Muscle of leg (tissue), 11 donors: ENCODE data around the gene NETO2. TPM values are rescaled to one million over a fixed set of nuclear protein-coding genes. Genes with fewer than 3 reads are reported as not detected.

ENCODE experiments used
- DNase-seq: peaks from one replicate; pipeline ENCODE4 v3.0.0; 2013
- H3K27ac ChIP-seq: one replicate; pipeline ENCODE4 v1.5.1; 2013; ENCODE audit warnings: mild to moderate bottlenecking, low read length, control low read depth
- H3K27me3 ChIP-seq: one replicate; pipeline ENCODE4 v1.6.1; 2013; ENCODE audit warnings: low read length; ENCODE audit not compliant: control insufficient read depth, insufficient read depth
- H3K36me3 ChIP-seq: one replicate; pipeline ENCODE4 v1.6.1; 2013; ENCODE audit warnings: low read length; ENCODE audit not compliant: control insufficient read depth, insufficient read depth
- H3K4me1 ChIP-seq: one replicate; pipeline ENCODE4 v1.6.1; 2013; ENCODE audit warnings: low read length; ENCODE audit not compliant: control insufficient read depth, insufficient read depth
- H3K4me3 ChIP-seq: one replicate; pipeline ENCODE4 v1.5.1; 2013; ENCODE audit warnings: low read length, control low read depth
- H3K9me3 ChIP-seq: replicated peaks from 2 replicates; pipeline ENCODE4 v1.6.1; 2013; ENCODE audit warnings: low read depth, low read length; ENCODE audit not compliant: control insufficient read depth
- WGBS: methylation state at CpG from one replicate; pipeline ENCODE4 v1.1.5; 2013; ENCODE audit warnings: missing lambda C conversion rate; ENCODE audit not compliant: insufficient coverage; 5-methylcytosine and 5-hydroxymethylcytosine counted together
- polyA plus RNA-seq, 8 donors: library from polyadenylated mRNA; unstranded; fragments of 120-200 nt; gene quantifications; one replicate each; pipeline versions ENCODE4 v1.2.1 to v1.2.3, GENCODE V29; 2013; ENCODE audit warnings: inconsistent platforms in 1 of 8, low replicate concordance in 1 of 8; ENCODE audit not compliant: insufficient read length in 8 of 8, insufficient read depth in 1 of 8
- total RNA-seq: library from RNA; stranded (reverse); fragments of 120-200 nt; gene quantifications from one replicate; pipeline ENCODE4 v1.2.4, GENCODE V29; 2013

NETO2 gene
- total and polyA plus RNA-seq, 9 donors: 8.1 to 23.5 (median 14.7) TPM

DNA sequence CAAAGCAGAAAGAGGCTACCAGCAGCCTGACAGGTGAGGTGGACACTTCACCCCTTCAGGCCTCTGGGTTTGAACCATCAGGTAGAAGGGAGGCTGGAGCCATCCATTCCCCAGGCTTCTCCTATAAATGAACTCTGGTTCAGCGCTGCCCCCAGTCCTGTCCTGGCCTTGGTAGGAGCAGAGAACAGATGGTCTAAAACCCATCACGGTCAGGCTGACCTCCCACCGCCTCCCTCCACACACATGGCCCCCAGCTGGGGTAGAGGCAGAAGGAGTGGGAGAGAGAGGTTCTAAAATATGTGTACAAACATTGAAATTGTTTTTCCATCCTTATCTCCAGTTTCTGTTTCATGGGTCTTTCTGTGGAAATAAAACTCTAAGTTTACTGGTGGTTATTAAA is 110.6 kb downstream of the NETO2 start:
- no CpG with 5 or more reads among the region's 3 CpGs for WGBS
- Histone ChIP-seq H3K27me3 (peaks cover 7% of the 10 kb centered on the region), H3K9me3 (no peaks in the 10 kb centered on the region), H3K4me1 (peaks cover 6% of the 10 kb centered on the region), H3K36me3 (no peaks in the 10 kb centered on the region), H3K4me3 (no peak overlapping the region), H3K27ac (no peak overlapping the region)
- DNase-seq: no peak

DNA sequence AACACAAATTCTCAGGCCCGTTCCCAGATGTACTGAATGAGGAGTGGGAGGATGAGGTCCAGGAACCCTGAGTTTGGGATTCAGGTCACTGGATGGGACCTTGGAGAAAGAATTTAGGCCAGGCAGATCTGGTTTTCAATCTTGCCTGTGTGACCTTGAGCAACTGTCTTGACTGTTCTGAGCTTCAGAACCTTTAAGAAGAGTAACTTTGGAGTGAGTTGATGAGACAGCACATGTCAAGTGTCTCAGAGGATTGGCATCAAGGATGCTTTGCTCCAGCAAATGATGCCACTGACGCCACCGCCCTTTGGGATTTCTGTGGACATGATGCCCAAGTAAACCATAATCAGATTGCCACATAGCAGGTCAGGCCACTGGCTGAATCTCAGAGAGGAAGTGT is 114.0 kb downstream of the NETO2 start:
- no peaks in the 10 kb centered on the region for H3K9me3 ChIP-seq
- H3K36me3 ChIP-seq: no peaks in the 10 kb centered on the region
- no peak overlapping the region for H3K4me3 ChIP-seq
- H3K27ac ChIP-seq: no peak overlapping the region
- DNase-seq: no peak
- H3K4me1 ChIP-seq: no peaks in the 10 kb centered on the region
- no peaks in the 10 kb centered on the region for H3K27me3 ChIP-seq
- WGBS: 95% methylated on average over 3 of the region's 3 CpGs

DNA sequence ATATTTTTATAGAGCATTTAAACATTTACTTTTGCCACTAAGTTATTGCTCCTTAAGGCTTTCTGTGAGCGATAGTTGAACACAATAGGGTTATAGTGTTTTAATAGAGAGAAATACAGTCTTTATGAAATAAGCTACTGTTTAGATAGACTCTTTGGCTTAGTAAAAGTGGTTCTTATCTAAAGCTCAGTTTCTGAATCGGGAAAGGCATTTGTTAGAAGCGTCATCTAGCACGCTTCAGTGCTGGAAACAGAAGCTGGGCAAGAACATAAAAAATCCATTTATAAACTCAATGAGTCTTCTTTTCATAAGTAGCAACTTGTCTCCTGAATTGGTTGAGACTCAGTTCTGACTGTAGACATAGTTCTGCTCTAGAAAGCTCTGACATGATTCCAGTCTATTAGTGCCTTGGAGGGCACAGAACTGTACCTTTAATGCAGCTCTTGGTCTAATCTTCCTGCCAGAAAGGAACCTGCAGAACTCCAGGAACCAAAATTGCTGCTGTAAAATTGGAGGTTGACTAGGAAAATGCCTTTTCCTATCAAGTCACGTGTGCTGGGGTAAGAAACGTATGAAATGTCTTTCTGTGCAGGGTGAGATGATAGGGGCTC is 114.9 kb downstream of the NETO2 start:
- no peak overlapping the region for H3K4me3 ChIP-seq
- no peaks in the 10 kb centered on the region for H3K36me3 ChIP-seq
- no peak overlapping the region for H3K27ac ChIP-seq
- no peaks in the 10 kb centered on the region for H3K27me3 ChIP-seq
- no peak for DNase-seq
- H3K9me3 ChIP-seq: no peaks in the 10 kb centered on the region
- WGBS: 68% methylated on average over 2 of the region's 6 CpGs
- H3K4me1 ChIP-seq: no peaks in the 10 kb centered on the region

Other genes with a start within 250 kb of the NETO2 start
- 54.1 TPM for gene DNAJA2, start 170.3 kb downstream of the NETO2 start, total RNA-seq
- gene DNAJA2, start 170.3 kb downstream of the NETO2 start, polyA plus RNA-seq: 10 to 100 TPM; 39.8 to 56.0 (median 49.1) TPM